GM21717 (cell line): ENCODE measurements around the gene TCEAL9.
A peak's percentile ranks its signal among the peaks of the same experiment; 100 is the strongest.
"Not testable (repeated sequence)": the region's sequence is repeated elsewhere in the genome, so short reads cannot be mapped to it uniquely, and the experiment has no call there.

Experiments used
- ATAC-seq: cut with Tn5 transposase; IDR thresholded peaks from one replicate; pipeline ENCODE4 v1.9.1; 2021; ENCODE audit warnings: mild to moderate bottlenecking, moderate library complexity; ENCODE audit not compliant: unreplicated experiment

Gene TCEAL9, protein sequence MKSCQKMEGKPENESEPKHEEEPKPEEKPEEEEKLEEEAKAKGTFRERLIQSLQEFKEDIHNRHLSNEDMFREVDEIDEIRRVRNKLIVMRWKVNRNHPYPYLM

DNA sequence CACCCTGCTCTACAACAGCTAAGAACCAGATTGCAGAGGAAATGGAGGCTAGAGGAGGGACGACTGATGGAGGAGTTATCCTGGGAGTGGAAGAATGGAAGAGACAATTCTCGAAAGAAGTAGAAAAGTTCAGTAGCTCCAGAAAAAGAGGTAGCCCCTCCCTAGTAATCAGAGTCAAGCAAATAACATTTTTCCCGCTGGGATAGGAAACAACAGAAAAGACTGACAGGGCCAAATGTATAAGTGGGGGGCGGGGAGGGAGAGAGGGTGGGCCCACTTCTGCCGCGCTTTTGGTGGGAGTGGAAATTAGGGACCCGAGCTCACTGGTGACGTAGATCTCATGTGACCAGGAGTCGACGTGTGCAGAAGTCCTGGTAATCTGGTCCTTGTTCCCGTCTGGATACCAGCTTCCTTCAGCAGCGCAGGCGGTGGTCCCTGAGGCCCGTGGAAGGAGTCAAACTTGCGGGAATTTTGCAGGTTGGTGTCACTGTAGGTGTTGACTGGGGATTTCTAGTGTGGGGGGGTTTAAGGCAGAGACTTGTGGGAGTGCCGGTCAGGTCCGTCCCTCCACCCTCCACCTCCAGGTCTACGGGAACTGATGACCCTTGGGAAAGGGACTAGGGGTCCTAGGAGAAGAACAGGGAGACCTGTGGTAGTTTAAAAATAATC, at the start of gene TCEAL9:
Gene TCEAL9, plus strand, starts transcription at position 377 of the 669 bp plus-strand sequence. CDS start 1,179 bp downstream, outside the sequence.
- ATAC-seq = no peak

DNA sequence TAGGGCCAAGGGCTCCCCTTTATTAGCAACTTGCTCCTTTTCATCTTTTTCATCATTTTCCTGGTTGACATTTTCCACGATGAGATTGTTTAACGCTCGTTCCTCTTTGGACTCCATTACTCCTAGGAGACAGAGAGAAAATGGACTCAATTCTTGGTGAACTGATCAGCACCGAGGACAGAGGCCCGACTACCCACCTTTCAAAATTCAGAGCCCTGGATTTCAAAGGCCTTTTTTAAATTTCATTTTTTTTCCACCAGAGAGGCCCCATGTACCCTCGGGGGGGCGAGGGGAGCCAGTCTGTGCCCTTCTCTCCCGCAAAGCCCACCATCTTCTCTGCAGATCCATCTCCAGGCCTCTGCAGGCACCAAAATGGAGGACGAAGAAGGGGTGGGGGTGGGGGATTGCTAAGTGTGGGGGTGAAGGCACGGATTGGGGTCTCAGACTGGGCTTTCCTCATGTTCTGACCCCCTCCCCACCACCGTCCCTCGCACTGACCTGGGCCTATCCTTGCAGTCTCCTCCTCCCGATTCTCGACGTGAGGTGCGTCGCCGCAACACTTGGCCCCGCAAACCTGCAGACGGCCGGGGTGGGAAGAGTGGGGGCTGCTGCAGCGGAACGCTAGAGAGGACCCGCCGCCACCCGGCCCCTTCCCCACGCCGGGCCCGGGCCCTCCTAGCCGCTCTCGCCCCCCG, 46.3 kb upstream of the TCEAL9 start:
- ATAC-seq = no peak

DNA sequence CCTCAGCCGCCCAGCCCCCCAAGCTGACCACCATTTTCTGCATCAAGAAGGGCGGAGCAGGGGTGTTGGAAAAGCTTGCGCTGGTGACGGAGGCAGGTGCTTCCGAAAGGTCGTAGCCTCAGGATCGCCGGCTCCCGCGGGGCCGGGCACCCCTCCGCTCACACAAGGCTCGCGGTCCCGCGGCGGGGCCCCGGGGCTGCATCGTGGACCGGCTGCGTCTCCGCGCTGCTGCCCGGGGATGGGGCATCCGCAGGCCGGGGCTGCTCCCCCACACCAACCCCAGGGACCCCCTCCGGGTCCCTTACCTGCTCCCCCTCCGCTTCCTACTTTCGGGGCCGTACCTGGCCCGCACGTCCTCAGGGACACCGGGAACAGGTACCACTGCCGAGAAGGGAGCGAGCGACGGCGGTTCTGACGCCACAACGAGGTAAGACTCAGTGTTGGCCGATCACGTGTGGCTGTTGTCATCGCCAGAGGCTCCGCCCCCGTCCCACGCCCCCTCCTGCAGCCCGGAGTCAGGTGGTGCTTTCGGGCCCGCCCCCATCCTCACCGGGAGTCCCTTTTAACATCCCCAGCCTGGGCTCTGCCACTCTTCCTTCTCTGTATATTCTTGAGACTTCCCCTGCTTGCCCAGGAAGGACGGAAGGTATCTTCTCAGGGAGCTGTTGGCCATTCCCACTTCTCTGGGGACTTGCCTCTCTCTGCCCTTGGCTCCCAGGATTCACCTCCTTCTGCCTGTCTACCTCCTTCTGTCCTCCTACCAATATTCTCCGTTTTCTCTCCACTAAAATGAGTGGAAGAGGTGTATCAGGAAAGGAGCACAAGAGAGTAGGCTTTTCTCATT, 45.5 kb upstream of the TCEAL9 start, which contains the start of gene BEX2:
Gene BEX2, minus strand, starts transcription at position 436 of the 844 bp plus-strand sequence. CDS start 1,014 bp downstream, outside the sequence.
- ATAC-seq = peak; percentile 96

DNA sequence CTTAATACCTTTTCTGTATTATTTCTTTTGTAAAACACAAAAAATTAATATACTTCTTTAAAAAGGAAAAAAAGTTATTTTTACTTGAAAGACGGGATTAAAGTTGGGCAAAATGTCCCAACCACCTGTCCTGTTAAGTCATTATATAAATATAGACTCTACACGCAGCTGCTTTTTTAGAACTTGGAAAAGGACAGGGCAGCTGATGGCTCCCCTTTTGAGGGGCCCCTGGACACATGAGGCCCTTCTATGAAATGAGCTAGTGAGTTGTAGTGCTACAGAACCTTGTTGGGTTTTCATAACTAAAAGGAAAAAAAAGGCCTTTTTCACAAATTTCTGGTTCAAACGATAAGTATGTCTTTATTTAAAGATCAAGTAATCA, 44.9 kb upstream of the TCEAL9 start:
- ATAC-seq = no peak

DNA sequence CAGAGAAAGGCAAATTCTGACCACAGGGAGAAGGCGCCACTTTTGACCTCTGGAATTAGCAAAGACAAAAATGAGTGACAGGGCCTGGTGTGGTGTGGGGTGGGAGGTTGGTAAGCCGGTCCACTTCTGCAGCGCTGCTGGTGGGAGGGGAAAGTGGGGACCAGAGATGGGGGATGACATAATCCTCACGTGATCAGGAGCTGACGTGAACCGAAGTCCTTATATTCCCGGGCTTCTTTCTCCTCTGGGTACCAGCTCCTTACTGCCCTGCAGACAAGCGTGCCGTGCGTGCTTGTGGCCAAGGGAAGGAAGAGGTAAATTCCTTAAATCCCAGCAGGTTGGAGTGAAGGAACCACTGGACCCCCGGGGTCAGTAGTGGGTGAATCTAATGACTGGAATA, 26.3 kb upstream of the TCEAL9 start, which contains the start of gene TCEAL7:
Gene TCEAL7, plus strand, starts transcription at position 249 of the 400 bp plus-strand sequence. CDS start 1,165 bp downstream, outside the sequence.
- no peak for ATAC-seq

DNA sequence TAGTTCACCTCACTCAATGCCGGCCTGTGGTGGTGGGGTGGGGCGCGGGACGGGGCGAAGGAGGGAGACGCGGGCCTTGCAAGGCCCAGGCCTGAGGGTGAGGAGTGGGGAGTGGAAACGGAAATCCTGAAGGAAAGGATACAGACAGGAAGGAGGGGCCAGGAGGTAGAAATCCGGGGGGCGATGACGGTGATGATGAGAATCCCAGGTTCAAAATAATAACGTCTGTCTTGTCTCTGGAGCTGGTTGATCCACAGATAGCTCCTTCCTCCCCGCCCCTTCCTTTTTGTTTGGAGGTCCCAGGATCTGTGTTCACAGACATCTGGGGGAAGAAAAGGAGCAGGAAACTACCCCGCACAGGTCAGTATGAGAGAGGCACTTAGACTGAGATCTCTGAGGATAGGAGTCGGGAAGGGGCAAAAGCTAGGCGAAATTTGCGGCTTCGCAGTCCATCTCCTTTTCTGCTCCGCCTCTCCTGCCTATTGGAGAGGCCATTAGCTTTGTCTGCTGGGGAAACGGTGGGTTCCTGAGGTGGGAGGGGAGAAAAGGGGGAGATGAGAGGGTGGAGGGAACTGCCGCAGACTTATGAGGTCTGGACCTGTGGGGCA, 25.5 kb upstream of the TCEAL9 start:
- no peak for ATAC-seq

DNA sequence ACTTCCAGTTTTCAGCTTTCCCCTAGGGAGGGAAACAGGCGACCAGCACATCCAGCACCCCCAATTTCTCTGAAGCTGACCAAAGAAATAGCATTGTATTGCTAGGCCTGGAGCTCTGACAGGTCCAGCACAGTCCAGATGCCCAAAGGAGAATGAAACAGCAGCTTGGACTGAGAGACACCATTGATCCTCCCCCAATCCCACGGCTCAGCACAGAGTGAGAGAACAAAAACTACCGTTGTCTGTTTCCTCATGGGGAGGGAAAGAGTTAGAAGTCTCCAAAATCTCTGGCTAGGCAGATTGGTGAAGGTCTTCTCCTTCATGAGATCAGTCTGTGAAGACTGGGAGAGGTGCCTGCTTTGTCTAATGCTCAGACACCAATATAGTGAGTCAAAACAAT, 17.6 kb upstream of the TCEAL9 start:
- no peak for ATAC-seq

DNA sequence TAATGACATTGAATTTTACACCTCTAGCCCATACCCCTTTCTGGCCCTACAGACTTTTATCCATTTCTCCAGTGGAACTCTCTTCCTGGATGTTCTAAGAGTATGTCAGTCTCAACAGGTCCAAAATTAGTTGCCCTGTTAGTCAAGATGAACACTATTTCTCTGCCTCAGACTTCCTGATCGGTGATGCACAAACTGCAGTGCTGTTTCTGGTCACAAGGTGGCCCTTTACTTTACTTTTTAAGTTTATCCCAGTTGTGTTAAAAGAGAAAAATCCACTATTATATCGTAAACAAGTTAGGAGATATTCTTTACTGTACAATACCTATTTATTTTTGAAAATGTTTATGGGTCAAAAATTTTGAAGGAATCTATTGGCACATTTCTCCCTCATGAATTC, 13.2 kb upstream of the TCEAL9 start:
- peak; percentile 58 for ATAC-seq

DNA sequence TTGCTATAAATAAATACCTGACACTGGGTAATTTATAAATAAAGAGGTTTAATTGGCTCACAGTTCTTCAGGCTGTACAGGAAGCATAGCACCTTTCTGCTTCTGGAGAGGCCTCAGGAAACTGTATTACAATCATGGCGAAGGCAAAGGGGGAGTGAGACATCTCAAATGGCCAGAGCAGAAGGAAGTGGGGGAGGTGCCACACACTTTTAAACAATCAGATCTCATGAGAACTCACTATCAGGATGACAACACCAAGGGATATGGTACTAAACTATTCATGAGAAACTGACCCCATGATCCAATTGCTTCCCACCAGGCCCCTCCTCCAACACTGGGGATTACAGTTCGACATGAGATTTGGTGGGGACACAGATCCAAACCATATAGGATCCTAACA, 11.7 kb upstream of the TCEAL9 start:
- ATAC-seq = no peak

DNA sequence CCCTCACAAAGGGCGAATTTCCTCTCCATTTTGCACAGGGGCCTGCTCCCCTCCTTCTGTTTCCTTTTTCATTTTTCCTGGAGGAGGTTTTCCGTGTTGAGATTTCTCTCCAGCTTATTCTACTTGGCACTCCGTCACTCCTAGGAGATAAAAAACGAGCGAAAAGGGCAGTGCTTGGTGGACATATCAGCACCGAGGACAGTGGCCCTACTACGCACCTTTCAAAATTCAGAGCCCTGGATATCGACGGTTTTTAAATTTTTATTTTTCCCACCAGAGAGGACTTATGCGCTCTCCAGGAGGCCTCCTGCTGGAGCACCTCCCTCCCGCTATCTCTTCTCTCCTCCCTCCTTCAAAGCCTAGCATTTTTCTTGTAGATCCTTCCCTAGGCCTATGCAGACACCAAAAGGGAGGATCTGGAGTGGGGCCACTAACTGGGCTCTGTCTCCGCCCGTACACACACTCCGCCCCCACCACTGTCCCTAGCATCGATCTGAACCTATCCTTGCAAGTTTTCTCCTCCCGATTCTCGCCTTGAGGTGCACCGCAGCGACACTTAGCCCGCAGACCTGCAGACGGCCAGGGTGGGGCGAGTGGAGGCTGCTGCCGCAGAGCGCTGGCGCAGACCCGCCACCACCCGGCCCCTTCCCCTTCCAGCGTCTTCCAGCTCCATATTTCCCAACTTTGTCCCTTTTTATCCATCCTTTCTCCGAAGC, 8.5 kb upstream of the TCEAL9 start:
- no peak for ATAC-seq

DNA sequence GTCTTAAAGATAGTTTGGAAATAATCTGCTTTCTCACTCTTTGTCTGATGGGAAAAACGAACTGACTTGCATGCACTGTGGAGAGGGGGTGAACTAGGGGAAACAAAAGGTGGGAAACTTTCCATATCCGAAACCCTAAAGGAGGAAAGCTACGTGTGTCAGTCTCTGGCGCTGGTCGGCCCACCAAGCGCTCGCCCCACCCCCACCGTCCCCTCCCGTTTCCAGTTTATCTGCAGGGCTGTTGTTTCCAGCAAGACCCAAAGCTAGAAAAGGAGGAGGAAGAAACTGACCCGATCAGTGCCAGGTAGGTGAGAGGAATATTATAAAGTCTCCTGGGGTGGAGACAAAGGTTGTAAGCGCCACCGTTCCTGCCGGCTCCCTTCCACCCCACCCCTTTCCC, 552 bp downstream of the TCEAL9 start:
- ATAC-seq = no peak

DNA sequence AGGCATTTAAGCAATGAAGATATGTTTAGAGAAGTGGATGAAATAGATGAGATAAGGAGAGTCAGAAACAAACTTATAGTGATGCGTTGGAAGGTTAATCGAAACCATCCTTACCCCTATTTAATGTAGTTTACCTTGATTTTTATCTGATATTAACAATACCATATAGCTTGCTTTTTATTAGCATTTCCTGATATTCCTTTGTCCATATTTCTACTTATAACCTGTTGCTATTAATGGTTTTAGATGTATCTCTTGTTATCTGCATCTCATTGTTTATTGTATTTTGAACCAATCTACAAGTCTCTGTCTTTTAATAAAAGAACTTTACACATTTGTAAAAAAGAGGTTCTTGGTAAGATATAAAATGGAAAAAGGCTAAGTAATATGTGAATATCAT, 1.6 kb downstream of the TCEAL9 start:
- ATAC-seq = no peak

DNA sequence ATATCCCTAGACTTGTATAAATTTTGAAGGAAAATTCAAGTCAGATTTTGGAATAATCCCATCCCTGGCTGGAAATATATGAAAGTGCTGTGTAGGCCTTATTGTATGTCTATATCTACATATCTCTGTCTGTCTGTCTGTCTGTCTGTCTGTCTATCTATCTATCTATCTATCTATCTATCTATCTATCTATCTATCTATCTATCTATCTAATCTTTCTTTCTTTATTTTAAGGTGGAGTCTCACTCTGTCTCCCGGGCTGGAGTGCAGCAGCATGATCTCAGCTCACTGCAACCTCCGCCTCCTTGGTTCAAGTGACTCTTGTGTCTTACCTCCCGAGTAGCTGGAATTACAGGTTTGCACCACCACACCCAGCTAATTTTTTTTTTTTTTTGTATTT, 3.3 kb downstream of the TCEAL9 start:
- ATAC-seq = not testable (repeated sequence)

DNA sequence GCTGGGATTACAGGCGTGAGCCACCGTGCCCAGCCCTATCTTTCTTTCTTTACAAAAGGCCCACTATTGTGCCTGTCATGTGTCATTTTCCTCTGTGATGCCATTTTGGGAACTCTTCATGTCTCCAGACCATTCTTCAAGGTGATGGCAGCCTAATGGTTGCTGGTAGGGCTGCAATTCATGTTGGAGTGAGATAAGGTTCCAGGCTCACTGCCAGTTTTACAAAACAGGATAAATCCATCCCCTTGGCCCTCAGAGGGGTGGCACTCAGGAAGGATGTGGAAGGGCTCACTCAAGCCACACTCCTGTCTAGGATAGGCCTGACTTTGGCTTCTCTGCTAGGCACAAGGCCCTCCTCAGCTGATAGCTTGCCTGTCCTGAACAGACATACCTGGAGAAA, 3.8 kb downstream of the TCEAL9 start:
- ATAC-seq = no peak

DNA sequence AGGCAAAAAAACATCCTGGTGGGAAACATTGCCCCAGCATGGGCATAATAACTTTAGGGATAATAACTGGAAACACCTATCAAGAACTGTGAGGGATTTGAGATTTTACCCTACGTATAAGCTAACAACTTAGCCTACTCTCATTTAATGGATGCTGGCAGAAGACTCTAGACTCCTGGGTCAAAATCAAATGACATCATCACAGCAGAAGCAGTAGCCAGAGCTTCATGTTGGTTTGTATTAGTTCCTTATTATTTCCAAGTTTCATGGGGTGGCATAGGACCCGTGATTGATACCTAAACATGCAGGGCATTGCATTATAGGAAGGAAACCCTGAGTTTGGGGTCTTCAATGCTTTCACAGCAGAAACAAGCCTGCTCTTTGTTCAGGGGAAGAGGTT, 4.6 kb downstream of the TCEAL9 start:
- no peak for ATAC-seq

DNA sequence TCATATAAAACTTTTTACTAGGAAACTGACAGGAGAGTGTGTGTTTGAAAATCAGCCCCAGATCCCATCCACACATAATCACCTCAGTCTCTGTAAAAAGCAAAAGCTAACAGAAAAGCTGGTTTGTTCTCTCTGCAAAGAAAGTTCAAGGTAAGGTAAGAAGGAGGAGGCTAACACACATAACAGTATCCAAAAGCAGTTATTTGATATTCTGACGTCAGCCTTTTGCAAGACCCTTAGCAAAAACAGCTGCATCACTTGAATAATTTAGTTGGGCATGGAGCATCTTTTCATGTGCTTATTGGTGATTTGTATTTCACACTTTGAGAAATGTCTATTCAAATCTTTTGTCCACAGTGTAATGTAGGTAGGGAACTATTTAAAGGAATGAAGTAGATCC, 5.5 kb downstream of the TCEAL9 start:
- ATAC-seq = no peak

DNA sequence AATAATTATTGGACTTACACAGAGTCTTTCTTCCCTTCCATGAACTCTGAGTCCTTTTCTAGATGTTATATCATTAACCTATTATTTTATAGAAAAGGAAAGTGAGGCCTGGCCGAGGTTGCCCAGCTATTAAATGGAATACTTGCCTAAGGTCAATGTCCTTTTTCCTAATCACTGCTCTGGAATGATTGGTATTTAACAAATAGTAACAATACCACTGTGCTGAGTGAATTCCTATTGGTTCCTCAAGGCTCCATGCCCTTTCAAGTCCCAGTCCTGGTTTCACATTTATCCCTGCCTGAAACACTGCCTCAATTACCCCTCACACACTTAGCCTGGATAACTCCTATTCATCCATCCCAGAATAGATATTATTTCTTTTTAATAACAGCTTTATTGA, 6.2 kb downstream of the TCEAL9 start:
- ATAC-seq = no peak

DNA sequence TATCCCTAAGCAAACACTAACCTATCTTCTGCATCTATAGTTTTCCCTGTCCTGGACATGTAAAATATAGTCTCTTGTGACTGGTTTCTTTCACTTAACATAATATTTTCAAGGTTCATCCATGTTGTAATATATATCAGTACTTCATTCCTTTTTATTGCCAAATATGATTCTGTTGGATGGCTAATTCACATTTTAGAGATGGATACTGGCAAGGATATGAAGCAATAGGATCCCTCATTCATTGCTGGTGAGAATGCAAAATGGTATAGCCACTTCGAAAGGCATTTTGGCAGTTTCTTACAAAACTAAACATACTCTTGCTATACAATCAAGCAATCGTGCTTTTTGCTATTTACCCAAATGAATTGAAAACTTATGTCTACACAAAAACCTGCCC, 6.7 kb downstream of the TCEAL9 start:
- ATAC-seq = no peak

DNA sequence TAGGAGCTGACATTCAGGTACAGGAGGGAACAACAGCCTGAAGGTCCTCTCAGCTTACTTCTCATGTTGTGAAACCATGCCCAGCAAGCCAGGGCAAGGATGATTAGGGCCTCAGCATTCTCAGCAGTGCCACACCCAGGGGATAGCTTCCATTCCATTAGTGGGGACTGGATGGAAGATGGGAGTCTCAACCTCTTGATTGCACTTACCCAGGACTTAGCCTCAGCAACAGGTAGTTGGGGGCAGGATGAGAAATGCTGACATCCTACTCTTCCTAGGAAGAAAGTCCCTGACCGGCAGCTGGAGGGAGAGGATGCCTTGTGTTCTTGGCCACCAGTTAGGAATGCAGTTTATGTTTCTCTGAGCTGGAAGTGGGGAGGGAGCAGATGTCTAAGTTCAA, 11.2 kb downstream of the TCEAL9 start:
- ATAC-seq = no peak

DNA sequence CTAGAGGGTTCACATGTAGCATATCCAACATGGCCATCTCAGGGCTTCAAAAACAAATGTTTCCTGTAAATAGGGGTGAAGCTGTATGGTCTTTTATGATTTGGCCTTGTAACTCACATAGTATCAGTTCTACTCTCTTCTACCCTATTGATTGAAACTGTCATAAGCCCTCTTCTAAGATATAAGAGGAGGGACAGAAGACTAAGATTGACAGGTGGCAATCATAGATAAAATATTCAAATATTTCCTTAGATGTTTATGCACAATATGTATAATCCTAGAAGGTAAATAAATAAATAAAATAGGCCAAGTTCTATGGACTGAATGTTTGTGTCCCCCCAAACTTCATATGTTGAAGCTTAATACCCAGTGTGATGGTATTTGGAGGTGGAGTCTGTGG, 13.2 kb downstream of the TCEAL9 start:
- no peak for ATAC-seq
